IMR-90 (cell line): ENCODE measurements around the gene ODAM.

Experiments used
- BHLHE40 ChIP-seq: fragments of 150-350 bp; IDR thresholded peaks from 2 replicates; pipeline ENCODE4 v1.6.1; 2016; ENCODE audit warnings: mild to moderate bottlenecking, low read depth, low read length
- CEBPB ChIP-seq: IDR thresholded peaks from 2 replicates; pipeline ENCODE4 v1.6.1; 2012; ENCODE audit warnings: low read depth, low read length, improper control_type of control experiment
- CHD1 ChIP-seq: IDR thresholded peaks from 2 replicates; pipeline ENCODE4 v1.6.1; 2012; ENCODE audit warnings: low read depth, low read length, improper control_type of control experiment
- FOS ChIP-seq: fragments of 150-350 bp; IDR thresholded peaks from 2 replicates; pipeline ENCODE4 v1.6.1; 2016; ENCODE audit warnings: low read depth, low read length
- MAFK ChIP-seq: IDR thresholded peaks from 2 replicates; pipeline ENCODE4 v1.6.1; 2012; ENCODE audit warnings: low read depth, low read length, improper control_type of control experiment
- MAZ ChIP-seq: IDR thresholded peaks from 2 replicates; pipeline ENCODE4 v1.6.1; 2012; ENCODE audit warnings: low read depth, mild to moderate bottlenecking, low read length, improper control_type of control experiment, moderate library complexity, borderline replicate concordance
- MXI1 ChIP-seq: IDR thresholded peaks from 2 replicates; pipeline ENCODE4 v1.6.1; 2012; ENCODE audit warnings: low read depth, mild to moderate bottlenecking, low read length, moderate library complexity, borderline replicate concordance
- POLR2A ChIP-seq: IDR thresholded peaks from 2 replicates; pipeline ENCODE4 v1.6.1; 2012; ENCODE audit warnings: mild to moderate bottlenecking, low read depth, low read length
- RAD21 ChIP-seq: IDR thresholded peaks from 2 replicates; pipeline ENCODE4 v1.6.1; 2012; ENCODE audit warnings: low read length, improper control_type of control experiment
- RCOR1 ChIP-seq: IDR thresholded peaks from 2 replicates; pipeline ENCODE4 v1.6.1; 2012; ENCODE audit warnings: mild to moderate bottlenecking, low read length, improper control_type of control experiment; ENCODE audit not compliant: insufficient replicate concordance
- SMC3 ChIP-seq: fragments of 150-350 bp; IDR thresholded peaks from 2 replicates; pipeline ENCODE4 v1.6.1; 2016; ENCODE audit warnings: low read depth, mild to moderate bottlenecking, antibody characterized with exemption, low read length, moderate library complexity
- TF ChIP-seq, protein P1 (sequence below): conservative IDR thresholded peaks from 2 replicates; pipeline ENCODE4 v1.5.1; 2012; ENCODE audit warnings: mild to moderate bottlenecking, low read depth, low read length, improper control_type of control experiment
- TF ChIP-seq, protein P2 (sequence below): fragments of 150-350 bp; IDR thresholded peaks from 2 replicates; pipeline ENCODE4 v1.6.1; 2016; ENCODE audit warnings: low read depth, mild to moderate bottlenecking, low read length, moderate library complexity, borderline replicate concordance
- TF ChIP-seq, protein P3 (sequence below): fragments of 150-350 bp; IDR thresholded peaks from 2 replicates; pipeline ENCODE4 v1.6.1; 2017; ENCODE audit warnings: mild to moderate bottlenecking, antibody characterized with exemption, low read length, low read depth

DNA sequence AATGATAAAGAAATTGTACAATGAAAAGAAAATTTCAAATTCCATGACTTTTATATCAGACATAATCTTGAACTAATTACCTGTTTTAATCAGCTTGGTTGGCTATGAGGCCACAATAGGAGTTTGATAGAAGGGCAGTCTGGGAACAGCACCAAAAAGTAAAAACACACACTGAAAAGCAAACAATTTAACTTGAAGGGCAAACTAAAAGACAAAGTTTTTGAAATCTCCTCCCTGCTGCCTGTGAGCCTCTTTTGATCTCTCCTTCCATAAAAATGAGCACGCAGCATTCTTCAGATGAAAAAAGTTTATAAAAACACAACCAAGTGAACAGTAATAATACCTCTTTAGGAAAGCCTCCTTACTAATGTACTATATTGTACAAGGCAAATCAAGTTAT is 8.1 kb downstream of the ODAM start:
- TF ChIP-seq RAD21 (no peak), POLR2A (no peak), MXI1 (no peak), MAZ (no peak), SMC3 (no peak), RCOR1 (no peak), MAFK (no peak), CEBPB (no peak), BHLHE40 (no peak), FOS (no peak), CHD1 (no peak)
- TF ChIP-seq, protein P1, sequence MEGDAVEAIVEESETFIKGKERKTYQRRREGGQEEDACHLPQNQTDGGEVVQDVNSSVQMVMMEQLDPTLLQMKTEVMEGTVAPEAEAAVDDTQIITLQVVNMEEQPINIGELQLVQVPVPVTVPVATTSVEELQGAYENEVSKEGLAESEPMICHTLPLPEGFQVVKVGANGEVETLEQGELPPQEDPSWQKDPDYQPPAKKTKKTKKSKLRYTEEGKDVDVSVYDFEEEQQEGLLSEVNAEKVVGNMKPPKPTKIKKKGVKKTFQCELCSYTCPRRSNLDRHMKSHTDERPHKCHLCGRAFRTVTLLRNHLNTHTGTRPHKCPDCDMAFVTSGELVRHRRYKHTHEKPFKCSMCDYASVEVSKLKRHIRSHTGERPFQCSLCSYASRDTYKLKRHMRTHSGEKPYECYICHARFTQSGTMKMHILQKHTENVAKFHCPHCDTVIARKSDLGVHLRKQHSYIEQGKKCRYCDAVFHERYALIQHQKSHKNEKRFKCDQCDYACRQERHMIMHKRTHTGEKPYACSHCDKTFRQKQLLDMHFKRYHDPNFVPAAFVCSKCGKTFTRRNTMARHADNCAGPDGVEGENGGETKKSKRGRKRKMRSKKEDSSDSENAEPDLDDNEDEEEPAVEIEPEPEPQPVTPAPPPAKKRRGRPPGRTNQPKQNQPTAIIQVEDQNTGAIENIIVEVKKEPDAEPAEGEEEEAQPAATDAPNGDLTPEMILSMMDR, result no peak
- TF ChIP-seq, protein P2, sequence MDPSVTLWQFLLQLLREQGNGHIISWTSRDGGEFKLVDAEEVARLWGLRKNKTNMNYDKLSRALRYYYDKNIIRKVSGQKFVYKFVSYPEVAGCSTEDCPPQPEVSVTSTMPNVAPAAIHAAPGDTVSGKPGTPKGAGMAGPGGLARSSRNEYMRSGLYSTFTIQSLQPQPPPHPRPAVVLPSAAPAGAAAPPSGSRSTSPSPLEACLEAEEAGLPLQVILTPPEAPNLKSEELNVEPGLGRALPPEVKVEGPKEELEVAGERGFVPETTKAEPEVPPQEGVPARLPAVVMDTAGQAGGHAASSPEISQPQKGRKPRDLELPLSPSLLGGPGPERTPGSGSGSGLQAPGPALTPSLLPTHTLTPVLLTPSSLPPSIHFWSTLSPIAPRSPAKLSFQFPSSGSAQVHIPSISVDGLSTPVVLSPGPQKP, result no peak
- TF ChIP-seq, protein P3, sequence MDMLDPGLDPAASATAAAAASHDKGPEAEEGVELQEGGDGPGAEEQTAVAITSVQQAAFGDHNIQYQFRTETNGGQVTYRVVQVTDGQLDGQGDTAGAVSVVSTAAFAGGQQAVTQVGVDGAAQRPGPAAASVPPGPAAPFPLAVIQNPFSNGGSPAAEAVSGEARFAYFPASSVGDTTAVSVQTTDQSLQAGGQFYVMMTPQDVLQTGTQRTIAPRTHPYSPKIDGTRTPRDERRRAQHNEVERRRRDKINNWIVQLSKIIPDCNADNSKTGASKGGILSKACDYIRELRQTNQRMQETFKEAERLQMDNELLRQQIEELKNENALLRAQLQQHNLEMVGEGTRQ, result no peak
